Activated CD8-positive, alpha-beta memory T cell treated with anti-CD3 and anti-CD28 coated beads, Interleukin-2, amount 10 ng/mL, durations not matched to agents 7 days and 5 days (primary cell): Measurements from ENCODE around the gene SLC26A3. TPM values are rescaled to one million over a fixed set of nuclear protein-coding genes. Genes with fewer than 3 reads are reported as not detected.
A peak's percentile ranks its signal among the peaks of the same experiment; 100 is the strongest.

ENCODE experiments used
- ATAC-seq: fragments of 150-1000 bp; cut with Tn5 transposase; one replicate; pipeline ENCODE4 v1.10.0; 2021; ENCODE audit warnings: moderate library complexity
- CTCF ChIA-PET: fragments of 350-600 bp; sonication (Branson Sonifier 250); formaldehyde crosslinking; loops from one replicate; lab custom pipeline; 2021; ENCODE audit warnings: antibody characterized with exemption; lab: Charles Lee
- DNase-seq: peaks from one replicate; pipeline ENCODE4 v3.0.0-alpha.2; 2020
- H3K27ac Mint-ChIP-seq: one replicate; pipeline ENCODE4 v1.8.0; 2021; ENCODE audit warnings: mild to moderate bottlenecking, mixed read lengths
- H3K27me3 Mint-ChIP-seq: one replicate; pipeline ENCODE4 v1.8.0; 2021; ENCODE audit warnings: mixed read lengths
- H3K36me3 Mint-ChIP-seq: one replicate; pipeline ENCODE4 v1.8.0; 2021; ENCODE audit warnings: mild to moderate bottlenecking, mixed read lengths
- H3K4me1 Mint-ChIP-seq: one replicate; pipeline ENCODE4 v1.8.0; 2021; ENCODE audit warnings: mixed read lengths
- H3K4me3 Mint-ChIP-seq: one replicate; pipeline ENCODE4 v1.8.0; 2021; ENCODE audit warnings: mild to moderate bottlenecking, moderate library complexity, mixed read lengths
- H3K9me3 Mint-ChIP-seq: one replicate; pipeline ENCODE4 v1.8.0; 2022; ENCODE audit warnings: low read depth, mixed read lengths
- total RNA-seq, 2 experiments: library from RNA; stranded (reverse); gene quantifications; one replicate each; pipeline ENCODE4 v1.2.3, GENCODE V29; 2021

Gene SLC26A3
- total RNA-seq, 2 experiments from 2014 or later, result not detected

DNA sequence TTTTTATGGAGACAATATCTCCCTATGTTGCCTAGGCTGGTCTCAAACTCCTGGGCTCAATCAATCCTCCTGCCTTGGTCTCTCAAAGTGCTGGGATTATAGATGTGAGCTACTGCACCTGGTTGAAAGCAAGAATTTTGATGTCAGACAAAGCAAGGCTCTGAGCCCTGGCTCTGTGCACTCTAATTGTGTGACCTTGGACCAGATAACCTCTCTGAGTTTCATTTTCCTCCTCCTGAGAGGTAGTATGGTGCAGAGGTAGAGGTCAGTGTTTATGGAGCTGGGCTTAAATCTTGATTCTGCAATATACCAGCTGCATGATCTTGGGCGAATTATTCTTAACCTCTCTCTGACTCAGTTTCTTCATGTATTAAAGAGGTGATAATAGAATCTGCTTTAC is 31.4 kb upstream of the SLC26A3 start:
- DNase-seq, result no peak
- H3K4me1 Mint-ChIP-seq, result no peaks in the 10 kb centered on the region
- no peak overlapping the region for H3K27ac Mint-ChIP-seq
- H3K27me3 Mint-ChIP-seq, result peaks cover 3% of the 10 kb centered on the region
- ATAC-seq, result no peak
- CTCF ChIA-PET, result no interaction called here
- H3K4me3 Mint-ChIP-seq, result no peak overlapping the region
- H3K36me3 Mint-ChIP-seq, result no peaks in the 10 kb centered on the region
- no peaks in the 10 kb centered on the region for H3K9me3 Mint-ChIP-seq

DNA sequence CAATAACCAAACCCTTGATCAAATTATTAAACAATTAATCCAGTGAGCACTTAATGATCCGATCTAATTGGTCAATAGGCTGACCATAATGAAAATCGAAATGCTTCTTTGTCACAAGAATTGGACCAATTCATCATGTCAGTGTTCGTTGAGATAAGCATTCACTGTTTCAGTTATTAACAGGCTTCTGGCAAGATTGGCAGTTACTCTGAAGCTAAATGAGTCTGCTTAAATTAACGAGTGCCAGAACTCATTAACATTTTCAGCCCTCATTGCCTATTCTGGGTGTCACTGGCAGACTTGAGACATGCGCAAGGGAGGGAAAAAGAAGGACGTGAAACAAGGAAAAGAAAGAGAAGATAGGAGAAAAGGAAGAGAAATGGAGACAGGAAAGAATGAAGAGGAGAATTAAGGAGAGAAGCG is 30.7 kb upstream of the SLC26A3 start:
- Mint-ChIP-seq H3K27me3 (peaks cover 3% of the 10 kb centered on the region), H3K36me3 (no peaks in the 10 kb centered on the region), H3K4me1 (no peaks in the 10 kb centered on the region), H3K4me3 (no peak overlapping the region), H3K27ac (no peak overlapping the region), H3K9me3 (no peaks in the 10 kb centered on the region)
- CTCF ChIA-PET, result no interaction called here
- no peak for ATAC-seq
- no peak for DNase-seq

GRCh38 chr7:107830420-107830819 is 27.4 kb upstream of the SLC26A3 start:
- Mint-ChIP-seq H3K4me3 (no peak overlapping the region), H3K36me3 (no peaks in the 10 kb centered on the region), H3K4me1 (no peaks in the 10 kb centered on the region), H3K27me3 (peaks cover 3% of the 10 kb centered on the region), H3K27ac (no peak overlapping the region), H3K9me3 (no peaks in the 10 kb centered on the region)
- no peak for DNase-seq
- no peak for ATAC-seq
- CTCF ChIA-PET, result no interaction called here

DNA sequence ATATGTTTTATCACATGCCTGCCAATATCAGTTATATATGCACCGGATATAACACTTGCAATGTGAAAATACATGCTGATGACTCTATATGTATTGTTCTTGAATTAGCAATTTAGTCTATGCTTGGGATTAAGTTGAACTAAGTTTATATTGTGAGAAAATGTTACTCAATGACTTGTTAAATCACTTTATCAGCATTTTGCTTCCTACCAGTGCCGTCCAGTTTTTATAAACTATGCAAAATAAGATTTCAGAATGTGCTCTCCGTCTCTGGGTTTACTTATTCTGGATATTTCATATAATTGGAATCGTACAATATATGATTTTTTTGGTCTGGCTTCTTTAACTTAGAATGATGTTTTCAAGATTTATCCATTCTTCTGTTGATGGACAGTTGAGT is 25.5 kb upstream of the SLC26A3 start:
- Mint-ChIP-seq H3K4me1 (no peaks in the 10 kb centered on the region), H3K4me3 (no peak overlapping the region), H3K36me3 (no peaks in the 10 kb centered on the region), H3K27me3 (peaks cover 3% of the 10 kb centered on the region), H3K27ac (no peak overlapping the region), H3K9me3 (no peaks in the 10 kb centered on the region)
- DNase-seq (no peak), ATAC-seq (no peak)
- CTCF ChIA-PET, result no interaction called here

DNA sequence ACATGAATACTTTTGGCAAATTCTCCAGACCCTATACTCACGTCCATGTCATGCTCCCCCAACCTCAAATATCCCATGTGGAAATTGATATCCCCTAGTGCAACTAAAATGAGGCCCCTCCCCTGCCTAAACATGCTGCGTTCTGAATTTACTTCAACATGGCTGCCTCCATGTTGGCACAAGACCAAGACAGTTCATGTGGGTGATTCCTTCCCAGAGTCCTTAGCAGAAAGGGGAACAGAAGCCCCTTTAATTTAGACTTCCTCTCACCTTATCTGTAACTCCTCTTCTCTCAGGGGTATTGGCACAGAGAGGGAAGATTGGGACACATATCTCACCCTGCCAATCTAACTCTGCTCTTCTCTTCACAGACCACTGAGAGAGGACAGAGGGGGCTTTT is 24.5 kb upstream of the SLC26A3 start:
- H3K9me3 Mint-ChIP-seq, result no peaks in the 10 kb centered on the region
- H3K27ac Mint-ChIP-seq, result no peak overlapping the region
- no peak overlapping the region for H3K4me3 Mint-ChIP-seq
- CTCF ChIA-PET, result no interaction called here
- ATAC-seq, result no peak
- DNase-seq, result no peak
- peaks cover 3% of the 10 kb centered on the region for H3K27me3 Mint-ChIP-seq
- no peaks in the 10 kb centered on the region for H3K4me1 Mint-ChIP-seq
- H3K36me3 Mint-ChIP-seq, result no peaks in the 10 kb centered on the region

- CTCF ChIA-PET, result no interaction called here
- no peaks in the 10 kb centered on the region for H3K36me3 Mint-ChIP-seq
- H3K27me3 Mint-ChIP-seq, result no peaks in the 10 kb centered on the region
- H3K9me3 Mint-ChIP-seq, result no peaks in the 10 kb centered on the region
- H3K4me3 Mint-ChIP-seq, result no peak overlapping the region
- H3K27ac Mint-ChIP-seq, result no peak overlapping the region
- no peak for DNase-seq
- ATAC-seq, result no peak
- H3K4me1 Mint-ChIP-seq, result no peaks in the 10 kb centered on the region
Measured at GRCh38 chr7:107826451-107826850, 23.4 kb upstream of the SLC26A3 start.

- H3K27ac Mint-ChIP-seq, result no peak overlapping the region
- ATAC-seq (no peak), DNase-seq (no peak)
- H3K9me3 Mint-ChIP-seq, result no peaks in the 10 kb centered on the region
- CTCF ChIA-PET, result interaction anchor here (0.6 kb wide), 1 partner anchor 36 kb away, joined by 3 read pairs; no protein-coding TSS in a partner anchor
- H3K4me3 Mint-ChIP-seq, result no peak overlapping the region
- H3K27me3 Mint-ChIP-seq, result no peaks in the 10 kb centered on the region
- H3K4me1 Mint-ChIP-seq, result no peaks in the 10 kb centered on the region
- no peaks in the 10 kb centered on the region for H3K36me3 Mint-ChIP-seq
Measured at GRCh38 chr7:107824858-107825257, 21.8 kb upstream of the SLC26A3 start.

DNA sequence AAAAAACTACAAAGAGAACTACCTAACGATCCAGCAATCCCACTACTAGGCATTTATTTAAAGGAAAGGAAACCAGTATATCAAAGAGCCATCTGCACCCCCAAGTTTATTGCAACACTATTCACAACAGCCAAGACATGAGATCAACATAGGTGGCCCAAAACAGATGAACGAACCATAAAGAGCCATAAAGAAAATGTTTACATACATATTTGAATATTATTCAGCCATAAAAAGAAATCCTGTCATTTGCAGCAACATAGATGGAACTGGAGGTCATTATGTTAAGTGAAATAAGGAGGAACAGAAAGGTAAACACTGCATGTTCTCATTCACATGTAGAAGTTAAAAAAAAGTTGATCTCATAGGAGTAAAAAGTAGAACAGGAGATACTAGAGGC is 15.6 kb upstream of the SLC26A3 start:
- CTCF ChIA-PET, result no interaction called here
- Mint-ChIP-seq H3K9me3 (peaks cover 2% of the 10 kb centered on the region), H3K27ac (no peak overlapping the region), H3K27me3 (no peaks in the 10 kb centered on the region), H3K4me3 (no peak overlapping the region), H3K36me3 (peaks cover 3% of the 10 kb centered on the region), H3K4me1 (peaks cover 22% of the 10 kb centered on the region)
- DNase-seq (no peak), ATAC-seq (no peak)

GRCh38 chr7:107816011-107816566 is 13.1 kb upstream of the SLC26A3 start:
- H3K9me3 Mint-ChIP-seq, result peaks cover 2% of the 10 kb centered on the region
- H3K27ac Mint-ChIP-seq, result peak overlapping the region; percentile 50
- H3K36me3 Mint-ChIP-seq, result peaks cover 3% of the 10 kb centered on the region
- ATAC-seq (no peak), DNase-seq (no peak)
- CTCF ChIA-PET, result interaction anchor here (1.0 to 1.2 kb wide), 2 partner anchors 59 to 73 kb away, joined by 3 read pairs; partner anchors contain the start of gene CBLL1
- H3K4me3 Mint-ChIP-seq, result peak overlapping the region; percentile 2
- peaks cover 22% of the 10 kb centered on the region for H3K4me1 Mint-ChIP-seq
- no peaks in the 10 kb centered on the region for H3K27me3 Mint-ChIP-seq

GRCh38 chr7:107815254-107815882 is 12.3 kb upstream of the SLC26A3 start:
- H3K4me1 Mint-ChIP-seq, result peaks cover 22% of the 10 kb centered on the region
- peaks cover 2% of the 10 kb centered on the region for H3K9me3 Mint-ChIP-seq
- peaks cover 3% of the 10 kb centered on the region for H3K36me3 Mint-ChIP-seq
- CTCF ChIA-PET, result interaction anchor here (0.6 to 1.2 kb wide), 3 partner anchors 60 to 1304 kb away, joined by 3 read pairs; partner anchors contain the start of gene CBLL1
- no peak overlapping the region for H3K4me3 Mint-ChIP-seq
- H3K27ac Mint-ChIP-seq, result no peak overlapping the region
- ATAC-seq, result peak; percentile 95
- peak; percentile 45 for DNase-seq
- H3K27me3 Mint-ChIP-seq, result no peaks in the 10 kb centered on the region

DNA sequence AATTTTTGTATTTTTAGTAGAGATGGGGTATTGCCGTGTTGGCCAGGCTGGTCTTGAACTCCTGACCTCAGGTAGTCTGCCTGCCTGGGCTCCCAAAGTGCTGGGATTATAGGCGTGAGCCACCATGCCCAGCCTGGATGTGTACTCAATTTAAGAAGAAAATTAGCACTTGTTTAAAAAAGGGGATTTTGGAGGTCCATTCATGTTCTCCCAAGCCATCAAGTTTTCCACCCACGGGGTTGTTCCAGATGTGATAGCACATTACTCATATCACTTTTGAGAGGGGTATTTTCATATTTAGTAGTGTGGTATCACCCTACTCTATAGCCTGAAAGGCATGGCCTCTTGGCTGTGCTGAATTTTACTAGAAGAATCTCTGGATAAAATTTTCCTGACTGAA is 10.5 kb upstream of the SLC26A3 start:
- no peak overlapping the region for H3K4me3 Mint-ChIP-seq
- peaks cover 22% of the 10 kb centered on the region for H3K4me1 Mint-ChIP-seq
- ATAC-seq (no peak), DNase-seq (no peak)
- peaks cover 2% of the 10 kb centered on the region for H3K9me3 Mint-ChIP-seq
- H3K27me3 Mint-ChIP-seq, result no peaks in the 10 kb centered on the region
- H3K27ac Mint-ChIP-seq, result no peak overlapping the region
- CTCF ChIA-PET, result no interaction called here
- peaks cover 3% of the 10 kb centered on the region for H3K36me3 Mint-ChIP-seq

GRCh38 chr7:107811934-107812333 is 8.9 kb upstream of the SLC26A3 start:
- no peak overlapping the region for H3K4me3 Mint-ChIP-seq
- H3K36me3 Mint-ChIP-seq, result peaks cover 3% of the 10 kb centered on the region
- no peak overlapping the region for H3K27ac Mint-ChIP-seq
- H3K4me1 Mint-ChIP-seq, result peaks cover 22% of the 10 kb centered on the region
- peaks cover 2% of the 10 kb centered on the region for H3K9me3 Mint-ChIP-seq
- DNase-seq, result no peak
- H3K27me3 Mint-ChIP-seq, result no peaks in the 10 kb centered on the region
- CTCF ChIA-PET, result no interaction called here
- no peak for ATAC-seq

- H3K4me3 Mint-ChIP-seq, result no peak overlapping the region
- H3K9me3 Mint-ChIP-seq, result peaks cover 2% of the 10 kb centered on the region
- H3K27ac Mint-ChIP-seq, result no peak overlapping the region
- no peaks in the 10 kb centered on the region for H3K27me3 Mint-ChIP-seq
- CTCF ChIA-PET, result no interaction called here
- DNase-seq (no peak), ATAC-seq (no peak)
- no peaks in the 10 kb centered on the region for H3K36me3 Mint-ChIP-seq
- peaks cover 15% of the 10 kb centered on the region for H3K4me1 Mint-ChIP-seq
Measured at GRCh38 chr7:107810626-107811025, 7.6 kb upstream of the SLC26A3 start.

GRCh38 chr7:107809179-107809578 is 6.2 kb upstream of the SLC26A3 start:
- H3K36me3 Mint-ChIP-seq, result no peaks in the 10 kb centered on the region
- CTCF ChIA-PET, result no interaction called here
- no peaks in the 10 kb centered on the region for H3K9me3 Mint-ChIP-seq
- ATAC-seq (no peak), DNase-seq (no peak)
- no peak overlapping the region for H3K27ac Mint-ChIP-seq
- peaks cover 4% of the 10 kb centered on the region for H3K4me1 Mint-ChIP-seq
- no peak overlapping the region for H3K4me3 Mint-ChIP-seq
- no peaks in the 10 kb centered on the region for H3K27me3 Mint-ChIP-seq
